NB4 (cell line): ENCODE measurements around the gene ASPRV1.

ENCODE experiments used
- MYC ChIP-seq: IDR thresholded peaks from 2 replicates; pipeline ENCODE4 v1.6.1; 2011; ENCODE audit warnings: low read depth, low read length
- POLR2A ChIP-seq: IDR thresholded peaks from 2 replicates; pipeline ENCODE4 v1.6.1; 2011; ENCODE audit warnings: mild to moderate bottlenecking; ENCODE audit not compliant: insufficient read length; ENCODE audit errors: extremely low read depth
- TF ChIP-seq, protein P1 (sequence below): IDR thresholded peaks from one replicate; pipeline ENCODE4 v1.5.1; 2012; ENCODE audit warnings: low read depth, low read length
- TF ChIP-seq, protein P2 (sequence below): IDR thresholded peaks from 2 replicates; pipeline ENCODE4 v1.6.1; 2011; ENCODE audit warnings: low read depth, low read length

DNA sequence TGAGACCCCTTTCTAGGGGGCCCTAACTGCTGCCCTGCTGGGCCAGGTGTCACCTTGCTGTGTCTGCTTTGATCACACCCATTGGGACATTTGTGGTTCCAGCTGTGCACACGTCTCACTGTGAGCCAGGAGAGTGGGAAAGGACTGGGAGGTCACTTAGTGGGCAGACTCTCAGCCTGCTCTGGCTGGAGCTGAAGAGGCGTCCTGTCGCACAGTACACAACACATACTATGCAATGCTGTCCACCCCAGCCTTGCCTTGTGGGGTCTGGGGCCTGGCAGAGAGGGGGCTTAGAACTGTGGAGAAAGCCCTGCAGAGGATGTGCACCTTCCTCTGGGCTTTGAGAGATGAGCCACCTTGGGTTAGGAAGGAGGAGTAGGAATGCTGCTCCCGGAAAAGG, 25.3 kb upstream of the ASPRV1 start:
- TF ChIP-seq, protein P1, sequence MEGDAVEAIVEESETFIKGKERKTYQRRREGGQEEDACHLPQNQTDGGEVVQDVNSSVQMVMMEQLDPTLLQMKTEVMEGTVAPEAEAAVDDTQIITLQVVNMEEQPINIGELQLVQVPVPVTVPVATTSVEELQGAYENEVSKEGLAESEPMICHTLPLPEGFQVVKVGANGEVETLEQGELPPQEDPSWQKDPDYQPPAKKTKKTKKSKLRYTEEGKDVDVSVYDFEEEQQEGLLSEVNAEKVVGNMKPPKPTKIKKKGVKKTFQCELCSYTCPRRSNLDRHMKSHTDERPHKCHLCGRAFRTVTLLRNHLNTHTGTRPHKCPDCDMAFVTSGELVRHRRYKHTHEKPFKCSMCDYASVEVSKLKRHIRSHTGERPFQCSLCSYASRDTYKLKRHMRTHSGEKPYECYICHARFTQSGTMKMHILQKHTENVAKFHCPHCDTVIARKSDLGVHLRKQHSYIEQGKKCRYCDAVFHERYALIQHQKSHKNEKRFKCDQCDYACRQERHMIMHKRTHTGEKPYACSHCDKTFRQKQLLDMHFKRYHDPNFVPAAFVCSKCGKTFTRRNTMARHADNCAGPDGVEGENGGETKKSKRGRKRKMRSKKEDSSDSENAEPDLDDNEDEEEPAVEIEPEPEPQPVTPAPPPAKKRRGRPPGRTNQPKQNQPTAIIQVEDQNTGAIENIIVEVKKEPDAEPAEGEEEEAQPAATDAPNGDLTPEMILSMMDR, result no peak
- TF ChIP-seq POLR2A (no peak), MYC (no peak)
- TF ChIP-seq, protein P2, sequence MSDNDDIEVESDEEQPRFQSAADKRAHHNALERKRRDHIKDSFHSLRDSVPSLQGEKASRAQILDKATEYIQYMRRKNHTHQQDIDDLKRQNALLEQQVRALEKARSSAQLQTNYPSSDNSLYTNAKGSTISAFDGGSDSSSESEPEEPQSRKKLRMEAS, result no peak
